Epithelial cell of proximal tubule (primary cell): ENCODE data around the gene C6orf132. TPM values are rescaled to one million over a fixed set of nuclear protein-coding genes. Genes with fewer than 3 reads are reported as not detected.

Experiments used
- DNase-seq: peaks from one replicate; pipeline ENCODE4 v3.0.0-alpha.2; 2011; ENCODE audit warnings: low read depth
- H3K4me3 ChIP-seq: 2 replicates; pipeline ENCODE4 v1.5.1; 2011; ENCODE audit warnings: low read depth, mild to moderate bottlenecking, low read length
- total RNA-seq: library from RNA; depleted of rRNA; stranded (reverse); fragments of >200 nt; gene quantifications from 2 replicates; pipeline ENCODE4 v1.2.3, GENCODE V29; 2015
- TF ChIP-seq, protein P1 (sequence below): conservative IDR thresholded peaks from 2 replicates; pipeline ENCODE4 v1.5.1; 2012; ENCODE audit warnings: low read depth, mild to moderate bottlenecking, low read length

C6orf132 gene
- total RNA-seq, 1 donor from 2014 or later: 19.8 TPM

DNA sequence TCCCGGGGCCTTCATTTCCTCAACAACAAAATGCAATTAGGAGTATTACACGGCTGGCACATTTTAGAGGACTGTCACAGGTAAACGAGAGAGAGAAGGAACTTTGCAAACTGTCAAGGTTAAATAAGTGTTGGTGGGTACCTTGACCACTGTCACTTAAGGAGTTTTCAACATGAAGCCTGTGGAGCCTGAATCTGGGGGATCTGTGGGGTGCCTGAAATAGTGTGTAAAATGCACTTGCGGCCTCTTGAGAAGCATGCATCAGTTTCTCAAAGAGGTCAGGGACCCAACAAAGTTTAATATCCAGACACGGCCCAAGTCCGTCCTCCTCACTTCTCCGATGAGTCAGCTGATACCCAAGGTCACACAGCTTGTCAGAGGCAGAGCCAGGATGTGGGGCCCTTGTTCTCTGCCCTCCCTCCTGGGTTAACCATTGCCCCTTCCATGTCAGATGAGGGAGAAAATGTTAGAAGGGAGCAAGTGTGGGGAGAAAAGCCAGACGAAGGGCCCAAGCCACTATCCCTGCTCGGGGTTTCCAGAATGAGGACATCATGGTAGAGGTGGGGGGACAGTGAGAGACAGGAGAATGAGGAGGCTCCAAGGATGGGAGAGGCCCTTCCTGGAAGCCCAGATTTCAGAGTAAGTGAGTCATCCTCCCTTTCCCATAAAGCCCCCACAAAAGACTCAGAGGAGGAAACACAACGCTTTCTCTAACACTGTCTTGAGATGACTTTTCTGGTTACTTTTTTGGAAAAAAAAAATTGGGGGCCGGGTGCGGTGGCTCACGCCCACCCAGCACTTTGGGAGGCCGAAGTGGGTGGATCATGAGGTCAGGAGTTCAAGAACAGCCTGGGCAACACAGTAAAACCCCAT, 42.2 kb downstream of the C6orf132 start:
- TF ChIP-seq, protein P1, sequence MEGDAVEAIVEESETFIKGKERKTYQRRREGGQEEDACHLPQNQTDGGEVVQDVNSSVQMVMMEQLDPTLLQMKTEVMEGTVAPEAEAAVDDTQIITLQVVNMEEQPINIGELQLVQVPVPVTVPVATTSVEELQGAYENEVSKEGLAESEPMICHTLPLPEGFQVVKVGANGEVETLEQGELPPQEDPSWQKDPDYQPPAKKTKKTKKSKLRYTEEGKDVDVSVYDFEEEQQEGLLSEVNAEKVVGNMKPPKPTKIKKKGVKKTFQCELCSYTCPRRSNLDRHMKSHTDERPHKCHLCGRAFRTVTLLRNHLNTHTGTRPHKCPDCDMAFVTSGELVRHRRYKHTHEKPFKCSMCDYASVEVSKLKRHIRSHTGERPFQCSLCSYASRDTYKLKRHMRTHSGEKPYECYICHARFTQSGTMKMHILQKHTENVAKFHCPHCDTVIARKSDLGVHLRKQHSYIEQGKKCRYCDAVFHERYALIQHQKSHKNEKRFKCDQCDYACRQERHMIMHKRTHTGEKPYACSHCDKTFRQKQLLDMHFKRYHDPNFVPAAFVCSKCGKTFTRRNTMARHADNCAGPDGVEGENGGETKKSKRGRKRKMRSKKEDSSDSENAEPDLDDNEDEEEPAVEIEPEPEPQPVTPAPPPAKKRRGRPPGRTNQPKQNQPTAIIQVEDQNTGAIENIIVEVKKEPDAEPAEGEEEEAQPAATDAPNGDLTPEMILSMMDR: no peak
- no peak overlapping the region for H3K4me3 ChIP-seq
- no peak for DNase-seq

DNA sequence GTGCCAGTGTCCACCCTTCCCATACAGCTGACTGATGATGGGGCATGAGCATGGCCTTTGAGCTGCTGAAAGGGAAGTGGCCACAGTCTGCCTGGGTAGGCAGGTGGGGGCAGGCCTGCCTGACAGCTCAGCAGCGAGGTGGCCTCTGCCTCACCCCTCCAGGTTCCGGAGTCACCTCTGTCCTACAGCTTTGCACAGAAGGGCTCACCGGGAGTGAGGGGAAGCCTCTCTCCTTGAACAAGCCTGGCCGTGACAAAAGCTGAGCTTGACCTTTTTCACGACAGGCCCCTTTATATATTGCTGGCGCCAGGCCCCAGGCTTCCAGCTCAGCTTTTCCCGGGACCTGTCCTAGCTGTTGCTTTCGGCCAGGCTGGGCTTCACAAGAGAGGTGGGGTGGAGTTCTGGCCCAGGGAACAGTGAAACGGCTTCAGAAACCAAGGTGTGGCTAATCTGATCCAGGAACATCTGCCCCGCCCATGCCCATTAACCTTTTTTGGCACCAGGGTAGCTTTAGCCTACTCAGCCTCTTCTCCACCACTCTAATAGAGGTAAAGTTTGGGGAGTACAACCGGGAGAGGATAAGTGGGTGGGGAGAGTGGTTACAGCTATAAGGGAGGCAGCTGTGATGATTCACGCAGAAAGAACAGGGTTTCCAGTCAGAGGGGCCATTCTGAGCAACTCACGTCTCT, 42.9 kb downstream of the C6orf132 start:
- DNase-seq: no peak
- no peak overlapping the region for H3K4me3 ChIP-seq
- TF ChIP-seq, protein P1: no peak

DNA sequence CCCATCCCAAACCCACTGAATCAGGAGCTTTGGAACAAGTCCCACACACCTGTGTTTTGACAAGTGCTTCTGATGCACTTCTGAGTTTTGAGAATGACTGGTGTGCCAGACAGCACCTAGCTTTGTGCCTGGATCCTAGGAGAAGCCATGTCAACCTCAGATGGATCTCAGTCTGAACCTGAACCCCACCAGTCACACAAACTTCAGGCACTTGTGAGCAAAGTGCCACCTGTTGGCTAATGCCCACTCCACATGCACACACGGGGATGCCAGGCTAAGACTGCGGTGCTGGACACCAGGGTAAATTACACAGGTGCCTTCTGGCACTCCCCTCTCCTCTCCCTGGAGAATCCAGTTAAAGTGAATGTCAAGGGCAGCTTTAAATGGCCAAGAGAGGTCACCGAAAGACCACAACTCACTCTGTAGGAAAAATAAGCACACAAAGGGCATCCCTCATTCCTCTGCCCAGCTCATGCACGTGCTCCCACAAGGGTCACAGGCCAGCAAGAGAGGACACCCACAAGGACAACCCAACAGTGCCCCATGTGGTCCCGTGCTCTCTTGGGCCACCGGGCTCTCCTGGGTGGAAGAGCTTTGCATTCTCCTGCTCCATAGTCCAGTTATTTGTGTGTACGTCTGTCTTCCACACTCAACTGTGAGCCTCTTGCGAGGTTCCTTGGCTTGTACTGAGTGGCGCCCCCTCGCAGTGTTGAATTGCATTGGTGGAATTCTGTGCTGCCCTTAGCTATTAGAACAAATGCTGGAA, 46.5 kb downstream of the C6orf132 start:
- no peak for DNase-seq
- TF ChIP-seq, protein P1: peak; percentile 18
- no peak overlapping the region for H3K4me3 ChIP-seq

DNA sequence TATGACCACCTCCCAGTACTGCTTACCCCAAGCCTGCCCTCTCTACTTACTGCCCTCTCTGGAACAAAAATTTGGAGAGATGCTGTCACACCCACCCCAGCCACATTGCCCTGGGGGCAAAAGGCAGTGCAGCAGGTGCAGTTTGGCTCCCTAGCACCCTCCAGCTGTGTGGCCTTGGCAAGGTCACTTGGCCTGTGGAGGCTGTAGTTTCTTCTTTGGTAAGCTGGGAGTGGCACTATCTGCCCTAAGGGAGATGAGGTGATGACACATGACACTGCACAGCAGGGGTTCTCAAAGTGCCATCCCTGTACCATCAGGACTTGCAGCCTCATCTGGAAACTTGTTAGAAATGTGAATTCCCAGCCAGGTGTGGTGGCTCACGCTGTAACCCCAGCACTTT, 47.3 kb downstream of the C6orf132 start:
- TF ChIP-seq, protein P1: no peak
- H3K4me3 ChIP-seq: no peak overlapping the region
- no peak for DNase-seq

DNA sequence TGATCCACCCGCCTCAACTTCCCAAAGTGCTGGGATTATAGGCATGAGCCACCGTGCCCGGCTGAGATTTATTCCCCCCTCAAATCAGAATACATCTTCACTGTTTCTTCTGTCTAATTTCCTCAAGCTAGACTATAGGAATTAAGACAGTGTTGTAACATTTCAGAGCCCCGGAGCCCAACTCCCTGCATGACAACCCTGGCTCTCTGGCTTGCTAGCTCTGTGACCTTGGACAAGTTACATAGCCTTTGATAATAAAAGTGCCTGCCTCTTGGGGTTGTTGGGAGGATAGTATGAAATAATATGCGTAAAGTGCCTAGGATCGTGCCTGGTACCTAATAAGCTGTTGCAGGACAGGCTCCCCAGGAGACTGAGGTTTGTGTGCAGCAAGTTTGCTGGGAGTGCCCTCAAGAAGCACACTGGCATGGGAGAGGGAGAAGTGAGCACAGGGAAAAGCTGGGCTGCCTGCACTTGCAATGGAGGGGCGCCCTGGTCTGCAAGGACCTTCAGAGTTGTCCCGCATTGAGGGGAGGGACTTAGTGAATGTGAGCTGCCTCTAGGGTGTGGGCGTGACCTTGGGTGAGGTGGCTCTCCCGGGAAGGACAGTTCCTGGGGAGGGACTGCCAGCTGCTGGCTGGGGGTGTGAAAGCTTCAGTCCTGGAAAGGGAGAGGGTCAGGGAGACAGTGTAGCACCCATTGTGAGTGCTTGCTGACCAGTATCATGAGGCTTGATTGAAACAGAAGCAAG, 48.7 kb downstream of the C6orf132 start:
- H3K4me3 ChIP-seq: no peak overlapping the region
- no peak for DNase-seq
- TF ChIP-seq, protein P1: no peak

DNA sequence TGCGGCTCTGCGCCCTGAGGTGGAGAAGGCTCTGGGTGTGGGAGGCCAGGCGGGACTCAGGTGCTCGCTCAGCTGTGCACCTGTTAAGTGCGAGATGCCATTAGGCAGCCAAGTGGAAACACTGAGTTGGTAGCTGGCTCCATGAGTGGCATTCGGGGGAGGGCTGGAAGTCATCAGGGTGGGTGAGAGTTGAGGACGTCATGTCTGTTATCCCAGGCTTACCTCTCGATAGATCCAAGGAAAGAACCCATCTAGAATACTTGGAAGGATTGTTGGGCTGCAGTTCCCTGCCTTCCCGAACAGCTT, 50.7 kb downstream of the C6orf132 start:
- H3K4me3 ChIP-seq: no peak overlapping the region
- DNase-seq: no peak
- TF ChIP-seq, protein P1: no peak
